ENCODE results near the gene CNTN5. TPM values are rescaled to one million over a fixed set of nuclear protein-coding genes. Genes with fewer than 3 reads are reported as not detected.

The CNTN5 gene
- total and polyA plus RNA-seq, 2 experiments from 2014 or later: 9.6 to 10.6 TPM

DNA sequence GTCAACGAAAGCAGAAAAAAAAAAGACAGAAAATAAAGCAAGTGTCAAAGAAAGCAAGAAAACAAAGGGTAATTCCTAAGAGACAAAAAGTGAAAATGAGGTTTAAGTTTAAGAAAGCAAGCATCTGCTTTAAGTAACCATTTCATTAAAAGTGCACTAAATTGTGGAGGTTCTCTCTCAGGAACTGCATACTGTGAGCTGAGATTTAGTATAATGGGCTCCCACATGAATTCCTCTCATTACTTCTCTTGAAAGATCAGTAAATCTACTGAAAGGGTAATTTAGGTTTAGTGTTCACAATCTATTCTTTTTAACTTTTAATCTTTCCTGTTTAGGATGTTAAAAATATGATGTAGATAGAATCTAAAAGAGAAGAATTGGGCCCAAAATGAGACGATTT, 1201.0 kb downstream of the CNTN5 start:
- H3K4me1 ChIP-seq (ENCODE audit: insufficient read depth): no peaks in the 10 kb centered on the region
- H3K27ac ChIP-seq: no peak overlapping the region
- no peak for DNase-seq (ENCODE audit: low spot score)
- no peaks in the 10 kb centered on the region for H4K20me1 ChIP-seq (ENCODE audit: insufficient read depth, poor library complexity, severe bottlenecking)
- WGBS (ENCODE audit: low lambda C conversion rate, missing lambda C conversion rate): 80% methylated on average over 2 of the region's 2 CpGs
- H3K4me2 ChIP-seq: no peak overlapping the region
- no peaks in the 10 kb centered on the region for H3K9me3 ChIP-seq (ENCODE audit: low read depth)
- H3K79me2 ChIP-seq: no peaks in the 10 kb centered on the region
- no peaks in the 10 kb centered on the region for H3K36me3 ChIP-seq (replicated peaks; ENCODE audit: insufficient read depth, low read depth)
- no peaks in the 10 kb centered on the region for H3K9me2 ChIP-seq (replicated peaks; ENCODE audit: insufficient read depth)
- TF ChIP-seq EZH2phosphoT487 (IDR thresholded peaks at IDR 0.05; ENCODE audit: low read depth, severe bottlenecking, unreplicated experiment) (no peak), EZH2 (IDR thresholded peaks at IDR 0.05; ENCODE audit: borderline replicate concordance) (no peak)
- TF ChIP-seq, protein P1, sequence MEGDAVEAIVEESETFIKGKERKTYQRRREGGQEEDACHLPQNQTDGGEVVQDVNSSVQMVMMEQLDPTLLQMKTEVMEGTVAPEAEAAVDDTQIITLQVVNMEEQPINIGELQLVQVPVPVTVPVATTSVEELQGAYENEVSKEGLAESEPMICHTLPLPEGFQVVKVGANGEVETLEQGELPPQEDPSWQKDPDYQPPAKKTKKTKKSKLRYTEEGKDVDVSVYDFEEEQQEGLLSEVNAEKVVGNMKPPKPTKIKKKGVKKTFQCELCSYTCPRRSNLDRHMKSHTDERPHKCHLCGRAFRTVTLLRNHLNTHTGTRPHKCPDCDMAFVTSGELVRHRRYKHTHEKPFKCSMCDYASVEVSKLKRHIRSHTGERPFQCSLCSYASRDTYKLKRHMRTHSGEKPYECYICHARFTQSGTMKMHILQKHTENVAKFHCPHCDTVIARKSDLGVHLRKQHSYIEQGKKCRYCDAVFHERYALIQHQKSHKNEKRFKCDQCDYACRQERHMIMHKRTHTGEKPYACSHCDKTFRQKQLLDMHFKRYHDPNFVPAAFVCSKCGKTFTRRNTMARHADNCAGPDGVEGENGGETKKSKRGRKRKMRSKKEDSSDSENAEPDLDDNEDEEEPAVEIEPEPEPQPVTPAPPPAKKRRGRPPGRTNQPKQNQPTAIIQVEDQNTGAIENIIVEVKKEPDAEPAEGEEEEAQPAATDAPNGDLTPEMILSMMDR (IDR thresholded peaks at IDR 0.05; ENCODE audit: poor library complexity): no peak
- H2AFZ ChIP-seq: no peak overlapping the region
- no peak overlapping the region for H3K4me3 ChIP-seq
- no peaks in the 10 kb centered on the region for H3K27me3 ChIP-seq

DNA sequence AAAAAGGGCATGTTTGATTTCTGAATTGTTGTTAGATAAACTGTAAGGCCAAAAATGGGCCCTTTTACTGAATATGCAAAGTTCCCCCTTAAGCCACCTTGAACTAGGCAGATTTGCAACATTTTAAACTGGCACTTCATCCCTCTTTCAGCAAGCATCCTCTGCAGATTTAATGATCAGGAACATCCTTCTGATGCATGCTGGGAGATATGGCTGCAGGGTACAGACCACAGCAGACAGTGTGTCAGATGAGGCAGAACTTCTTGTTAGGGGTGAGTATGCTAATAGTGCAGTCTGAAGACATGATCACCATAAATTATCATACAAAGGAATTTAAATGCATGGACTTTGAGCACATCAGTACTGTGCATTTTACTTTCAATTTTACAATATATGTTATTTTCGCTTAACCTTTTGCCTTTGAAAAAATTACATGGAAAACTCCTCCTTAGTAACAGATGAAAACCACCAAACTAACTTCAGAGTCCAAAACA, 1203.8 kb downstream of the CNTN5 start:
- Histone ChIP-seq H3K79me2 (no peaks in the 10 kb centered on the region), H2AFZ (no peak overlapping the region)

DNA sequence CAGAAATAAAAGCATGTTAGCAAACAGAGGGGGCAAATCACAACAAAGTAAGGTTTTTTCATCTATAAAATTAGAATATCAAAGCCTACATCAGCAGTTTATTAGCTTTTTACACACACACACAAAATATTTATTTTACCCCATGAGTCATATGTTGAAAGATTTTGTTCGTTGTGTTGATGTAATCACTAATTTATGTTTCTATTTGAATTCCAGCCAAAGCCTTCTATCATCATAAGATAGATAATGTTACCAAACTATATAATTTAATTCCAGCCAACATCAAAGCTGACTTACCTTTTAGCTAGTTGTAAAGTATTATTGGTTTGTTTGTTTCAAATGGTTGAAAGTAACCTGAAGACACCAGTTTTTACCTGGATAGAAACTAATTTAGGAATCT, 1208.3 kb downstream of the CNTN5 start:
- no peak overlapping the region for H3K4me2 ChIP-seq
- DNase-seq (ENCODE audit: low spot score): no peak
- no peak for TF ChIP-seq EZH2phosphoT487 (IDR thresholded peaks at IDR 0.05; ENCODE audit: low read depth, severe bottlenecking, unreplicated experiment)
- no peak for TF ChIP-seq EZH2 (IDR thresholded peaks at IDR 0.05; ENCODE audit: borderline replicate concordance)
- TF ChIP-seq, protein P1 (IDR thresholded peaks at IDR 0.05; ENCODE audit: poor library complexity): no peak
- WGBS (ENCODE audit: low lambda C conversion rate, missing lambda C conversion rate): 48% methylated on average over 1 of the region's 1 CpG
- H4K20me1 ChIP-seq (ENCODE audit: insufficient read depth, poor library complexity, severe bottlenecking): no peaks in the 10 kb centered on the region
- no peaks in the 10 kb centered on the region for H3K27me3 ChIP-seq
- H3K27ac ChIP-seq: no peak overlapping the region
- no peak overlapping the region for H2AFZ ChIP-seq
- no peaks in the 10 kb centered on the region for H3K36me3 ChIP-seq (replicated peaks; ENCODE audit: insufficient read depth, low read depth)
- no peaks in the 10 kb centered on the region for H3K9me3 ChIP-seq (ENCODE audit: low read depth)
- no peaks in the 10 kb centered on the region for H3K9me2 ChIP-seq (replicated peaks; ENCODE audit: insufficient read depth)
- H3K4me3 ChIP-seq: no peak overlapping the region
- H3K4me1 ChIP-seq (ENCODE audit: insufficient read depth): no peaks in the 10 kb centered on the region
- no peaks in the 10 kb centered on the region for H3K79me2 ChIP-seq

More for the DNA sequence above, 1203.8 kb downstream of the CNTN5 start:
- no peak overlapping the region for H3K4me2 ChIP-seq
- H3K27ac ChIP-seq: no peak overlapping the region
- WGBS (ENCODE audit: low lambda C conversion rate, missing lambda C conversion rate): 91% methylated on average over 1 of the region's 1 CpG
- no peak overlapping the region for H3K4me3 ChIP-seq
- no peaks in the 10 kb centered on the region for H3K36me3 ChIP-seq (replicated peaks; ENCODE audit: insufficient read depth, low read depth)
- H3K9me2 ChIP-seq (replicated peaks; ENCODE audit: insufficient read depth): no peaks in the 10 kb centered on the region
- no peaks in the 10 kb centered on the region for H3K27me3 ChIP-seq
- H3K4me1 ChIP-seq (ENCODE audit: insufficient read depth): no peaks in the 10 kb centered on the region
- no peaks in the 10 kb centered on the region for H4K20me1 ChIP-seq (ENCODE audit: insufficient read depth, poor library complexity, severe bottlenecking)
- H3K9me3 ChIP-seq (ENCODE audit: low read depth): no peaks in the 10 kb centered on the region
- DNase-seq (ENCODE audit: low spot score): no peak
- TF ChIP-seq, protein P1 (IDR thresholded peaks at IDR 0.05; ENCODE audit: poor library complexity): no peak
- TF ChIP-seq EZH2phosphoT487 (IDR thresholded peaks at IDR 0.05; ENCODE audit: low read depth, severe bottlenecking, unreplicated experiment): no peak
- no peak for TF ChIP-seq EZH2 (IDR thresholded peaks at IDR 0.05; ENCODE audit: borderline replicate concordance)

DNA sequence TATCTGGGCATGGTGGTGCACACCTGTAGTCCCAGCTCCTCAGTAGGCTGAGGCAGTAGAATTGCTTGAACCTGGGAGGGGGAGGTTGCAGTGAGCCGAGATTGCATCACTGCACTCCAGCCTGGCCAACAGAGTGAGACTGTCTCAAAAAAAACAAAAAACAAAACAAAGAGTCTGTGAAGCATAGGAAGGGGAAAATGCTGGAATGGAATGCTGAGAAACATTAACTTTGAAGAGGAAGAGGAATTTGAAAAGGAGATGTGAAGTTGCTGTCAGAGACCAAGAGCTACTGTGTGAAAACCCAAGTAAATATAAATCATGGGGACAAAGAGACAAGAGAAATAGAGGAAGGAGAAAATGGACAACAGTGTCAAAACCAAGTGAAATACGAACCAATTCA, 1211.3 kb downstream of the CNTN5 start:
- H3K9me2 ChIP-seq (replicated peaks; ENCODE audit: insufficient read depth): no peaks in the 10 kb centered on the region
- H3K4me1 ChIP-seq (ENCODE audit: insufficient read depth): no peaks in the 10 kb centered on the region
- H2AFZ ChIP-seq: no peak overlapping the region
- H3K4me2 ChIP-seq: no peak overlapping the region
- no peaks in the 10 kb centered on the region for H3K36me3 ChIP-seq (replicated peaks; ENCODE audit: insufficient read depth, low read depth)
- WGBS (ENCODE audit: low lambda C conversion rate, missing lambda C conversion rate): 85% methylated on average over 2 of the region's 2 CpGs
- no peaks in the 10 kb centered on the region for H3K9me3 ChIP-seq (ENCODE audit: low read depth)
- no peak for TF ChIP-seq EZH2 (IDR thresholded peaks at IDR 0.05; ENCODE audit: borderline replicate concordance)
- TF ChIP-seq, protein P1 (IDR thresholded peaks at IDR 0.05; ENCODE audit: poor library complexity): no peak
- TF ChIP-seq EZH2phosphoT487 (IDR thresholded peaks at IDR 0.05; ENCODE audit: low read depth, severe bottlenecking, unreplicated experiment): no peak
- H4K20me1 ChIP-seq (ENCODE audit: insufficient read depth, poor library complexity, severe bottlenecking): no peaks in the 10 kb centered on the region
- no peaks in the 10 kb centered on the region for H3K79me2 ChIP-seq
- H3K27me3 ChIP-seq: no peaks in the 10 kb centered on the region
- DNase-seq (ENCODE audit: low spot score): no peak
- no peak overlapping the region for H3K4me3 ChIP-seq
- no peak overlapping the region for H3K27ac ChIP-seq

Measured in hepatocyte (in vitro differentiated cells).